ENCODE measurements around the gene UBL4B.

Gene UBL4B

DNA sequence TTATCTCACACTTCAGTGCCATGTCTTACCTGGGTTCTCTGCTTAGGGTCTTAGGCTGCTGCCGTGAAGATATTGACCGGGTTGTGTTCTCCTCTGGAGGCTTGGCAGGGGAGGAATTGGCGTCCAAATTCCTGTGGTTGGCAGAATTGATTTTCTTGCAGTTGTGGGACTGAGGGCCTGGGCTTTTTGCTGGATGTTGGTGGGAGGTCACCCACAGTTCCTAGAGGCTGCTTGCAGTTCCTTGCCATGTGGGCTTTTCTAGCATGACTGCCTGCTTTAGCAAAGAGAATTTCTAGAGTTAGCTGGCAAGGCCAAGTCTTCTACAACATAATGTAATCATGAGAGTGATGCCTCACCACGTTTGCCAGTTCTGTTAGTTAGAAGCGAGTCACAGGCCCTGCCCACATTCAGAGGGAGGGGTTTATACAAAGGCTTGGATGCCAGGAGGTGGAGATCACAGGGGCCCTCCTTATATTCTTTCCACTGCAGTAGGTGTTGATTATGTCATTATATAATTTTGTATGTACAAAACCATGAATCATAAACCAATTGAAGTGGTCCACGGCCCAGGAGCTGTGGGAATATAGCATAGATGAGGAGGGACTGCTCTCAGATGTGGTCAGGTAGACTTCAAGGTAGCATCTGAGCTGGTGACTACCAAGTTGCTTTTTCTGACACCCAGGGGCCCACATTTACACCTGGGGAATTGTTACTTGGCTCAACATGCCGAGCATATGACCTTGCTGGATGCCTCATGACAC, 6.6 kb downstream of the UBL4B start:
- DNase-seq, result no peak

DNA sequence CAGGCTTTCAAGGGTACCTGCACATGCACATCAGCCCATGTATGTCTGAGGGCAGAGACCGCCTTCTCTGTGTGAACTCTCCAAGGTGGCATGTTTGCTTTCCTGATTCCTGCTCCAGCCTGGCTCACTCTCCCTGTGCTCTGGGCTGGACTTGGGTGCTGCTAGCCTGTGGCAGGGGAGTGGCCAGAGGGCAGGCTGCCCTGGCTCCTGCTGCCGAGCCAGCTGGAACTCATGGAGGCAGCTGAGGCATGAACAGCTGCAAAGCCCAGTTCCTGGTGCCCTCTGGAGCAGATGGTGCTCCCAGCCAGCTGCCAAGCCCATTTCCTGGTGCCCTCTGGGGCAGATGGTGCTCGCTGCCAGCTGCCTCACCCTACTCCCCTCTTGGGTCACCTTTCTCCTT, 7.6 kb downstream of the UBL4B start:
- no peak for DNase-seq

DNA sequence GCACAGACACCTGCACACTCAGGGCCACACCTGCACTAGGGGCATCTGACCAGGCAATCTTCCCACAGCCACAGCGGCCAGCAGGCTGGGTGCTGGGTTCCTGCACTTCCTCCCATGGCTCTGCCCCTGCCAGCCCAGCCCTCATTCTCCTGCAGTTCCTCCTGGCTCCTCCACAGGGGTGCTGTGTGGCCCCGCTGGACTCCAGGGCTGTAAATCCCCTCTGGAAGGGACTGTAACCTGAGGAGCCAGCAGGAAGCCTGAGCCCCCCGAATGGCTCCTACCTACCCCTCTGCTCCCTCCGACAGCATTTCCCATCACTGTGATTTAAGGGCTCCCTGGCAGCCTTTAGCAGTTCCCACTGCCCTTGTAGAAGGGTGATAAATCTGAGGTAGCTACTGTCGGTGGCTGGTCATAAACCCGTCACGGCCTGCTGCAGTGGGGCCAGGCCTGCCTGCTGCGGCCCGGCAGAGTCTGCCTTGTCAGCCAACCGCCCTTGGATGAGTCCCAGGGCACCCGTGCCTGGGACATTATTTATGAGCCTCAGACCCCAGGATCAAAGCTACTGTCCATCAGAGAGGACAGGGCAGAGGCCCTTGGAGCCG, 8.8 kb downstream of the UBL4B start:
- no peak for DNase-seq

DNA sequence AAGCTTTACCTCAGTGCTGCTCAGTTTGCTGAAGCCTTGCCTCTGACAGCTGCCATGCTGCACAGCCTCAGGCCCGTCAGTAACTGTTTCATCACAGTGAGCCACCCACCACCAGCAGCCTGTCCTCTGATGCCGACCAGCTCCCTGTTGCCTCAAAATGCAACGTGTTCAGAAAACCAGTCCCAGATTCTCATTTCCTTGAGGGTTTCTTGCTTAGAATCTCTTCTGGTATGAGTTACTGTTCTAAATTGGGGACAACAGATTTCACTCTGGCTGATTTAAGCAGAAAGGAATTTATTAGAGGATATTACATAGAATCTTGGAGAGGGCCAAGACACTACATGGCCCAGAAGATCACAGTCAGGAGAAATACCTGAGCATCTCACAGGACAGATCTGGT, 11.0 kb downstream of the UBL4B start:
- DNase-seq, result no peak

DNA sequence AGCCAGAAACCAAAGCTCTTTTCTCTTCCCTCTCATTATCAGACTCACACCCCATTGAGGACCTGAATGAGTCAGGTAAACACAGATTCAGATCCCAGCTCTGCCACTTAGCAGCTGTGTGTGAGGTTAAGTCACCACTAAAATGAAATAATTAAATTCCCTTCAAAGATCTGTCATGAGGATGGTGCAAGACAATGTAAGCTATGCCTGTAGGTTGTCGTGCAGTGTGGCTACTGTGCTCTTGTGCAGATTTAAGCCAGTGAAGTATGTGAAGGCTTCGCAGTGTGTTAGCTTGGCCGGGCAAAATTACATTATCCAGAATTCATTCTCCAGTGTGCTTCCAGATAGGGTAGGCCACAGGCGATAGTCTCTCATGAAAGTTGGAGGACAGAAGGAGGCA, 13.6 kb downstream of the UBL4B start:
- DNase-seq, result no peak

DNA sequence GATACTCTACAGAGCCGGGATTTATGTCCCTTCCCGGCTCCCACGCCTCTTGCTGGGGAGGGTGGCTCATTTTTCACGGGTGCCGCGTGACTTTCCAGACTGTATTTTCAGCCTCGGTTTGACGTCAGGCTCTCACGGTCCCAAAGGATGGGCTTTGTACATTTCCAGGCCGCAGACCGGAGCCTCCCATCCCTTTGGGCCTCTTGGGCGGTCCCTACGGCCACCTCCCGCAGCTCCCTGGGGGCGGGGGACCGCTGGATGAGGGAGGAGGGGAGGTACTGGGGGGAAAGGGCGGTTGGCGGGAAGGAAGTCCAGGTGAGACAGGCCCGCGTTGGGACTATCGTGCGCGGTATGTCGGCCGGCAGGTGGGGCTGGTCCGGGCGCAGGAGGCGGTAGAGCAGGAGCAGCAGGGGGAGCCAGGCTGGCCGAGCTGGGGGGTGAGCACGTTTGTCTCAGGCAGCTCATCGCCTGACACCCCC, 17.9 kb downstream of the UBL4B start:
- DNase-seq, result no peak

DNA sequence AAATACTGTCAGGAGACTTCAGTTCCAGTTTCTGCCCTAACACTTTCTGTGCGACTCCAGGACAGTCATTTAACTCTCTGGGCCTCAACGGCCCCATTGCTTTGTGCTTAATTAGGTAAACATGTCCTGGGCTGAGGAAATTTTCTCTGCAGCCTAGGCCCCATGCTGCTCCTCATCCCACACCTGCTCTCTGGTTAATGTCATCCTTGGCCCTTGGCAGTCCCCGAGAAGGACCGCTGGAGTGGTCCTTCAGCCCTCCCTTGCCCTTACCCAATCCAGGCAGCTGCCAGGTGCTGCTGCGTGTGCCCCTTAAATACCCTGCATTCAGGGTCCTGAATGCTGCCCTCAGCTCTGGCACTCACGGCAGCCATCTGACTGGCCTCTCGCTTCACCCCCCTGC, 18.7 kb downstream of the UBL4B start:
- no peak for DNase-seq

DNA sequence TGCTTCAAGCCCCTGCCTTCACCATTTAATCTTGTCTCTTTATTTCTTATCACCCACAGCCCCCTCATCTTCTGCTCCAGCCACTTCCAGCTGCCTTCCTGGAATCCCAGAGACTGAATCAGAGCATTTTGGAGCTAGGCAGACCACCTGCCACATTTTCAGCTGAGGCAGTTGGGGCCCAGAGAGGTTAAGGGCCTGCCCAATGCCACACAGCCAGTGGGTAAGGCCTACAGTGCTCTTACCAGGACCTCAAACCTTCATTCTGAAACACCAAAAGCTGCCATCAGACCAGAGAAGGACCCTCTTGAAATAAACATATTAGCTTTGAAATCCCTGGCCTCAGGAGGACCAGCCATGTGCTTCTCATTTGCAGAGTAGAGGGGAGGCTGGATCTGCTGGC, 20.4 kb downstream of the UBL4B start:
- no peak for DNase-seq

DNA sequence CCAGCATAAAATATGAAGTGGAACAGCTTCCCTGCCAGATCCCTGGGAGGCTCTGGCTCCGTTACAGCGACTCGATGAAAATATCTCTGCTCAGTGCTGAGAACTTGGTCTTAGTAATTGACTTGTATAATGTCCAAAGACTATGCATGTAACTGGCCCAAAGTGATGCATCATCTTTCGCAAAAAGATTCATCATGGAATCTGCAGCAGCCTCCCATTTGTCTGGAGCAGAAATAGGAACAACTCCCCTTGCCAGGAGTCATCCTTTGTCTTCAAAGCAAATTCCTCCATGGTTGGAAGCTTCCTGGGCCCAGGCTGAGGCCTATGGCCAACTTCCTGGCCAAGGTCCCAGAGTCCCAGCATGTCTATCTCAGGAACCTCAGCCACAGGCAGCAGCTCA, 21.2 kb downstream of the UBL4B start:
- DNase-seq, result no peak

DNA sequence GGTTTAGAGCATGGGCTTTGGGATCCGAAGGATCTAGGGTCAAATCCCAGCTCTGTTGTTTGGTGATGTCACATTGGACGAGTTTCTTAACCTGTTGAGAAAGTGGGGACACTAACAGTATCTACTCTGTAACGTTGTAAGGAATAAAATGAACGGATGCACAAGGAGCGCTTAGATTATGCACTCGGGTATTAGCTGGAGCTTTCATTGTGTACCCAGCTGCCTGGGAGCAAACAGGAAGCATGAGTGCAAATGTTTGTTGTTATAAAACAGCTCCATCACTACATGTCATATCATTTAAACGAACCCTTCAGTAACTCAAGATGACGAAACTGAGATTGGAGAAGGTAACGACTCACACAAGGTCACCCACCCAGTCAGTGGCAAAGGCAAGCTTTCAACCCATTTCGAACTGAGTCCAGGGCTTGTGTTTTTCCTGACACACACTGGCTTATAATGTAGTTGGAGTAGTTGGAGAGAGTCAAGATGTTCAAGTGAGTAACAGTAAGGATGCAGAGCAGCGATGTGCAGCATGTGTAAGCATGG, 21.9 kb downstream of the UBL4B start:
- DNase-seq, result no peak

DNA sequence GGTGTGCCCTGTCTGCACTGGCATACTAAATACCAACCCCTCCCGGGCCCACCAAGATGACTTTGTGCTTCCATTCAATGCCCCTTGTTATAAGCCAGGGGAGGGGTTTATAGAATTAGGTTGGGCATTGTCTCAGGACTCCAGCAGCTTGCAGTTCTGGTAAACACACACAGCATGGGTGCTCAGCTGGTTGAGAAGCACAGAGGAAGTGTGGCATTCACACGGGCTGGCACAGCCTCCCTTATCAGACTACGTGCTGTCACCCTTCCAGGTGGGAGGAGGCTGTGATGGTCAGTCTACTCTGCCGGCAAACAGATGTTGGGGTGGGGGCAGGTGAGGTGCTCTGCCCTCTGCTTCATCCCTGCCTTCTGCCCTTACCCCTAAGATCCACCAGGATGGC, 23.0 kb downstream of the UBL4B start:
- DNase-seq, result no peak

DNA sequence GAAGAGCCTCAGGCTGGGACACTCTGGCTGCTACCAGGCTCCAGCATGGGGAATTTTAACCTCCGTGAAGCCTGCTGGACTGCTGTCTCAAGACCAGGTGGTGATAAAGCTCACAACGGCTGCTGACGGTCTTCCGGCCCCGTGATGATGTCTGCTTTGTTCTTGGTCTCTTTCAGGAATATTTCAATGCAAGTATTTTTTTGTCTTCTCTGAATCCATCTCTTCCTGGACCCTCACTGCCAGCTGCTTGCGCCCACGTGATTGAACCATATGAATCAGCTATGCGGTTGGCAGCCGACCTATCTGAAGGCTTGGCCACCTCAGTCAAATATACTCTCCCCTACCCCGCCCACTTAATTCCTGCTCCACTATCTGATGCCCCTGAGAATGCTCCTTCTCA, 23.4 kb downstream of the UBL4B start:
- no peak for DNase-seq

DNA sequence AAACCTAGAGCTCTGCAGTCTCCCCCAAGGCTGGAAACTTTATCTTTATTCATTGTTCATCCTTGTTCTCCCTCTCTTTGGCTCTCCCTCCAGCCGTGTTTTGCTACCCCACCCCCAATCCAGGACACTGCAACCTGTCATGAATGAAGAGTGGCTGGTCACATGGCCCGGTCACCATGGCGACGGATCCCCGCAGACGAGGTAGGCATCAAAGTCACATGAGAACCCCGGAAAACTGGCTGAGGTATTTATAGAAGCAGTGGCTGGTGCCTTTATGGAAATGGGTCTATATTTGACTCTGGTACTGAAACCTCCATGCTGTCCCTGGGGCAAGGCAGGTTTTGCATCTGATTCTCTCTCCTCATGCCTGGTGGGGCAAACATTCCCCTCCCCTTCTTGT, 24.7 kb downstream of the UBL4B start:
- peak; percentile 29 for DNase-seq

DNA sequence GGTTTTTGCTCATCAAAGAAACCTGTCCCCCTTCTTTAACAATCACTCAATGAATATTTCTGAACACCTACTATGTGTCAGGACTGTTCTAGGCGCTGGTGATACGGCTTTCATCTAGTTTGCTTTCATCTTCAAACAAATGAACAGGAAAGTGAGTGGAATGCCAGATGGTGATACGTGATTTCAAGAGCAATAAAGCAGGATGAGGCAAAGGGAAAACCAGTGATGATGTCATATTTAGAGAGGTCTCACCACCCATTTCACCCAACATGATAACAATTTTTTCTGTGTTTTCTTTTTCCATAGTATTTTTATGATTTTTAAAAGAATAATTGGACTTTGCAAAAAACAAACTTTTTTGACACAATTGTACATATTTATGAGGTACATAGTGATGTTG, 26.7 kb downstream of the UBL4B start:
- no peak for DNase-seq

DNA sequence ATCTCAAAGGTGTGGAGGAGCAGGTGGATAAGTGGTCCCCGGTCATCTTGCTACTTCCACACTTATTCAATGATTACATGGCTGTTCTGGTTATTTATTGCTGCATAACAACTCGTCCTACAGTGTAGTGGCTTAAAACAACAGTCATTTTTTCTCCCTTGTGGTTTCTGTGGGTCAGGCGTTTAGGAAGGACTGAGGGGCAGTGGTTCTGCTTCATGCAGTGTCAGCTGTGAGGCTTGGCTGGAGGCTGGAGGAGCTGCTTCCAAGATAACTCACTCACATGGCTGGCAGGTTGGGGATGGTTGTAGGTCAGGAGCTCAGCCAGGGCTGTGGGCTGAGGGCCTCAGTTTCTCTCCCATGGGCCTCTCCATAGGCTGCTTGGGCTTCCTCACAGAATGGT, 32.1 kb downstream of the UBL4B start:
- DNase-seq, result no peak

DNA sequence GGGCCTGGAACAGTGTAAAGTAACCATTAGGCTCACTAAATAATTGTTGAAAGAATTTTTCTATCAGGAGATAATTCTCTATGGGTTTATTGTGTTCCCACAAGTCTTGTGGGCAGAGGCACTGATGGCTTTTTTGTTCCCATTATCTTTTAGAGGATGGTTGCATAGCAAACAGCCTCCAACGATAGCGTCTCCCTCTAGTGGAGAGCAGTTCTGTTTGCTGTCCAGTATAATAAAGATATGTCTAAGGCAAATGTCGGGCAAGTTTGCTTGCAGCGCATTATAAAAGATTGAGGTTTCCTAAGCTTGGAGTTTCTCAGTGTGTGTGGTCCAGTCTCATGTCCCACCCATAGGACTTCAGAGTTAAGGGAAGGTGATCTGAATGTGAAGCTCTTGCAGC, 36.7 kb downstream of the UBL4B start:
- no peak for DNase-seq

DNA sequence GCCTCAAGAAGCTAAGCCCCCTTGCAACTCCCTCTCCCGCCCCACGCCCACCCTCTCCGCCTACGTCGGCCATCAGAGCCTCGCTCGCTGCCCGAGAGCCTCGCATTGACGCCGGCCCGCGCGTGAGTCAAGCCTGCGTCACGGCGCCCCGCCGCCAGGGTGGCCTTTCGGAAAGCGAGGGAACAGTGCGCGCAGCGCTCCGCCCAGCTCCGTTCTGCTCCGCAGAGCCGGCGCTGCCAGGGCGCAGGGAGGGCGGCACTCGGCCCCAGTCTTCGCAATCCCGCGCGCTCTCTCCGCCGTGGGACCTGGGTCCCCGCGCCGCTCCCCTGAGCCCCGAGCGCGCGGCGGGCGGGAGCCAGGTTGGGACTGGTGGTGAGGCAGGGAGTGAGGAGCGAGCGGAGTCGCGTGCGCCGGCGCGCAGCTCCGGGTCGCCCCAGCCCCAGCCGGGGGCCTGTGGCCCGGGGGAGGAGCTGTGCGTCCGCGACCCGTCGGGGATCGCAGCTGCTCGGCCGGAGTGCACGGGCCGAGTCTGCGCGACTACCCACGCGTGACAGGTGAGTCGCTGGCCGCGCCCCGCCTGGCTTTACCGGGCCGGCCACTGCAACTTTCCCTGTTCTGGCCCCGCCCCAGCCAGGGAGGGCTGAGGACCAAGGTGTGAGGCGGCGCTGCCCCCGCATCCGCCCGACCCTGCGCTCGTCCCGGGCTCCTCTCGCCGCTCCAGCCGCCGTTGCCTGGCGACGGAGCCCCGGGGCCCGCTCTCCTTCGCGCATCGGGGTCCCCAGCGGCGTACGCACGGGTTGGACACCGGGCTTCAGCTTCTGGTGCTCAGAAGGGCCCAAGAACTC, 38.3 kb downstream of the UBL4B start, which contains the start of gene SLC6A17:
SLC6A17 (plus strand) TSS at position 165 of the 845 bp plus-strand sequence. CDS start 16,436 bp downstream, outside the sequence.
- DNase-seq, result no peak

DNA sequence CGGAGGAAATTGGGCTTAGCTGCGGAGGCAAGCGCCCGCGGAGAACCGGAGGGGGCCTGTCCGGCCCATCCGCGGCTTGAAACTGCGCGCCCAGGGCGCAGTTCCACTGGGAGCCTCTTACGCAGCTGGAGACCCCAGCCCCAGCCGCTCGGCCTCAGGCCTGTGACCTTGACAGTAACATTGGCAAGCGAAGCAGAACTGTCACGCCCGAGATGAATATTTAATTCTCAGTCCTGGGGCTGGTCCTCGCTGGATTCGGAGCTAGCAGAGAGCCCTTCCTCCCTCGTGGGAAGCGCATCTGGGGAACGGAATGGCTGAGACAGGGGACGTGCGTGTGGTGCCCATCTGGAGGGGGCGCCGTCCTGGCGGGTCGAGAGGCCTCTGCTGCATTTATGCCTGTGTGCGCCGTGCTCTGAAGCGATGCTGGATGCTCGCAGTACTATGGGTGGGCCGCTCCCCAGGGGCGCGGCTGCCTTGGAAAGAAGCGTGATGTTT, 39.0 kb downstream of the UBL4B start:
- no peak for DNase-seq

DNA sequence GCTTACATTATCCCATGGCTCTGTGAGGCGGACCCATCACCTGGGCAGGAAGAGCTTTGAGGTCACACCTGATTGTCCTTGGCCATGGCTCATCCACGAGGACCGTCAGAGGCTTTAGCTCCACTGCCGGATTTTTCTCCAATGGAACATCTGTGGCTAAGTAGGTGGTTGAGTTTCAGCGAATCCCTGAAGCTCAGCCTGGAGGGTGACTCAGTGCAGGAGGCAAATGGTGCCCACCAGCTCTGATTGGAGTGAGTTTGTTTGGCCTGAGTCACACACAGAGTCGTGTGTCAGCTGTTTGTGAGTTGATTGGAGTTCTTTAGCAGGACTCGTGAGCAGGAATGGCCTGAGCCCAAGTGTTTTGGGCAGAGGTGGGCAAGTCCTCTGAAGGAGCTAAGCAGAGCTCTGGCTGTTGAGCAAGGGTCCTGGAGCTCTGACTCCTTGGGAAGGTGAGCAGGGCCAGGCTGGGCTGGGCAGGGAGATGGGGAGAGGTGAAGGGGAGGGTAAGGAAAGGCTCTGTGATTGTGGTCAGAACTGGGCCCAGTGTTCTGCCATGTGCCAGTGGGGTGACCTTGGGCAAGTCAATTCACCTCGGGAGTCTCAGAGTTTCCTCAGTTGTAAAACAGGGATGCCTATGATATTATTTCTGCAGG, 40.0 kb downstream of the UBL4B start:
- no peak for DNase-seq

DNA sequence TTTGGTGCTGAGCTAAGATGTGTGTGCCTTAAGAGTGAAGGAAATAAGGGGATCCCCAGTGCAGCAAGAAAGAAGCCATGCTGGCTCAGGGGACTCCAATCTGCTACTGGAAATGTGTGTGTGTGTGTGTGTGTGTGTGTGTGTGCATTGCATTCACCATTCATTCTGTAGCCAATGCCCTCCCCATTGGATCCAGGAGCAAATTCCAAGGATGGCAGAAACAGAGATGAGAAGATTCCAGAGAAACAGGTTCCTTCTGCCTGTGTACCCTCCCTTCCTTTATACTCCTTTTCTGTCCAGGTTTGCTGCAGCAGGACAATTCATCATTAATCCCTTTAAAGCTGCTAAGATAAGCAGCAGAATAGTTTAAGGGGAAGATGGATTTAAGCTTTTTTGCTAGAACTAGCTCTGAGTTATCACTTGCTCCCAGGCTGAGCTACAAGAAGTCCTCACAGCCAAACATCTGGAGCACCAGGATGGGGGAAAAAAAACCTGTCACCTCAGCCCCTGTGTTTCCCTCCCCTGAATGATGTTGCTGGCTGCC, 41.2 kb downstream of the UBL4B start:
- no peak for DNase-seq

DNA sequence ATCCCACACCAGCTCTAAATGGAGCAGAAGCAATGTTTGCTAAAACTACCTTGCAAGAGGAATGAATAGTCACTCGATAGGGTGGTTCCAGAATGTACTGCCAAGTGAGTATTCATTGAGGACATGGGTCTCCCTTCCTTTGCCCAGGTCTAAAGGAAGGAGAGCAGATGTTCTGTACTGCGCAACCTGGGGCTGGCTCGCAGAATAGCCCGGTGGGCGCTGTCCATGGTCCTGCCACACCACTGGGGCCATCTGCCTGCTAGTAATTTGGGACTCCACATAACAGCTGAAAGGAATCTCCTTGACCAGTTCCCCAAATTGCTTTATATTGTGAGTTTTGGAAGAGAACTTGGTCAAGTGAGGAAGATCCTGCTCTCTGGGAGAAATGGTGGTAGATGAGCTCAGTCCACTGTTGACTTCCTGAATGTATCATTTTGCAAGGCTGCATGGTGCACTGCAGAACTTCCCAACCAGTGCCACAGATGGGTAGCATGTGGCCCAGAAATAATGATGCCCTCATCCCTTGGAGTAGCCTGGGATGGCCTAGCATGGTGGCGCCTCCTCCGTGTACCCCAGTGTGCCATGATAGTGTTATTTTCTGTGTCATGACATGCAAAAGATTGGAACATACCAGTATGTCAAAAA, 43.8 kb downstream of the UBL4B start:
- peak; percentile 49 for DNase-seq

DNA sequence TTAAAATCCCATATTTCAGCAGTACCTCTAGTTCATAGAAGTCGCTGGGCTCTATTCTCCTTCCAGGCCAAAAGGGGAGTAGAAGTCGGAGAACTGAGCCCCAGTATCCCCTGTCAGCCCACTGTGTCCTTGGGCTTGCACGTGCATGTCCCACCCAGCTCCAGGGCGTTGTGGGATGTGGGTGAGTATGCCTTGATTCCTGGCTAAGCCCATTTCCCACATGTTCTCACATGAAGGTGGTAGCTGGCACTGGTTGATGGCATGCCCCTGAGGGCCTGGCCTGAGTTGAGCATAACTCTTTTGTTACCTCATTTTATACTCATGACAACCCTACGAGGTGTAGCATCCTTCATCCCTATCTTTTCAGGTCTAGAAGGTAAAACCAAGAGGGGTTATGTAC, 46.0 kb downstream of the UBL4B start:
- no peak for DNase-seq
